Immature natural killer cell (primary cell): ENCODE measurements around the gene ELL3. TPM values are rescaled to one million over a fixed set of nuclear protein-coding genes. Genes with fewer than 3 reads are reported as not detected.
"Not testable (repeated sequence)": the region's sequence is repeated elsewhere in the genome, so short reads cannot be mapped to it uniquely, and the experiment has no call there.

Experiments used
- DNase-seq, 3 donors: peaks; one replicate each; pipeline ENCODE4 v3.0.0; 2022; ENCODE audit warnings: mixed read lengths in 1 of 3
- H3K27ac Mint-ChIP-seq, 6 donors: one replicate each; pipeline ENCODE4 v1.8.0; 2020; ENCODE audit warnings: mixed read lengths in 6 of 6, mild to moderate bottlenecking in 5 of 6, inconsistent platforms in 4 of 6, moderate library complexity in 3 of 6
- H3K27me3 Mint-ChIP-seq, 3 donors: one replicate each; pipeline ENCODE4 v1.8.0; 2020 to 2021; ENCODE audit warnings: low read depth in 3 of 3, mild to moderate bottlenecking in 3 of 3, mixed read lengths in 3 of 3, moderate library complexity in 3 of 3, inconsistent platforms in 1 of 3
- H3K36me3 Mint-ChIP-seq, 3 donors: one replicate each; pipeline ENCODE4 v1.8.0; 2020; ENCODE audit warnings: mixed read lengths in 3 of 3, inconsistent platforms in 2 of 3, mild to moderate bottlenecking in 2 of 3
- H3K4me1 Mint-ChIP-seq, 2 donors: one replicate each; pipeline ENCODE4 v1.8.0; 2020; ENCODE audit warnings: inconsistent platforms in 2 of 2, mild to moderate bottlenecking in 2 of 2, mixed read lengths in 2 of 2, moderate library complexity in 1 of 2
- H3K4me3 Mint-ChIP-seq, 5 donors: one replicate each; pipeline ENCODE4 v1.8.0; 2020; ENCODE audit warnings: mild to moderate bottlenecking in 5 of 5, mixed read lengths in 5 of 5, inconsistent platforms in 3 of 5, moderate library complexity in 3 of 5
- H3K9me3 Mint-ChIP-seq, 6 donors: one replicate each; pipeline ENCODE4 v1.8.0; 2020; ENCODE audit warnings: mild to moderate bottlenecking in 6 of 6, mixed read lengths in 6 of 6, inconsistent platforms in 4 of 6, moderate library complexity in 3 of 6
- polyA plus RNA-seq, 3 donors: library from polyadenylated mRNA; unstranded; fragments of 300-500 nt; fragmentation: Illumina TruSeq; gene quantifications; one replicate each; pipeline ENCODE4 v1.2.3, GENCODE V29; 2021

ELL3 gene
- polyA plus RNA-seq, 3 donors from 2014 or later = 0.78 to 1.4 TPM; not detected in 1

DNA sequence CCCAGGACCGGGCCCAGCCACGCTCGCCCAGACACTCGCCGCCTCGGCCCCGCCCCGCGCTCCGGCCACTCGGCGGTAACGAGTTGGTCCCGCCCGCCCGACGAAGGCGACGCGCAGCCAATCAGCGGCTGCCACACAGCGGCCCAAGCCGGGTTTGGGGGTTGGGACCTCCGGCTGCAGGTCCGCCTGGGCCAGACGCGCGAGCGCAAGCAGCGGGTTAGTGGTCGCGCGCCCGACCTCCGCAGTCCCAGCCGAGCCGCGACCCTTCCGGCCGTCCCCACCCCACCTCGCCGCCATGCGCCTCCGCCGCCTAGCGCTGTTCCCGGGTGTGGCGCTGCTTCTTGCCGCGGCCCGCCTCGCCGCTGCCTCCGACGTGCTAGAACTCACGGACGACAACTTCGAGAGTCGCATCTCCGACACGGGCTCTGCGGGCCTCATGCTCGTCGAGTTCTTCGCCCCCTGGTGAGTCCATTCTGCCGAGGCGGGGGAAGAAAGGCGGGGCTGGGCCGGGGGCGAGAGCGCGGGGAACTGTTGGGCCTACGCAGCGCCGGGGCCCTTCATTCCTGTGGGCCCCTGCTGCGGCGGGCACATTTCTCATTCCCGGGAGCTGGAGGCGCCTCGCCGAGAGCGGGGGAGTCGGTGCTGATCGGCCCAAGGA is 30.4 kb downstream of the ELL3 start, which contains the start of gene PDIA3:
Gene PDIA3 (plus strand): TSS at position 194 of the 658 bp plus-strand sequence. CDS start 102 bp downstream, at position 296.
- not testable (repeated sequence) for H3K36me3 Mint-ChIP-seq
- peak; percentile 92 to 94 (median 94) for DNase-seq

DNA sequence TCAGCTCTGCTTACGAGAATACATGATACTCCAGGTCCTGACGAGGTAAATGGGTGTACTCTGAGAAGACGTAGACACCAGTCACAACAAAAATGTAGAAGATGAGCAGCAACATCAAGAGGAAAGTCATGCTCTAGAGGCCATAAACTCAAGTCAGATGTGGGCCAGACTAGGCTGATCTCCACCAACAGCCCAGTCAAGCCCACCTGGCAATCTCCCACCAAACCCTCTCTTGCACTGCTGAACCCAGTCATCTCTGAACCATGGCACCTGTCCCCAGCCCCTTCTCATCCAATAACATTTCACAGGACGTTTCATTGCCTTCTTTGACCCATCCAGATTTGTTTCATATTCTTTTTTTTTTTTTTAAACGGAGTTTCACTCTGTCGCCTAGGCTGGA is 41.4 kb downstream of the ELL3 start:
- H3K4me3 Mint-ChIP-seq = no peak overlapping the region
- H3K36me3 Mint-ChIP-seq = peaks cover 0 to 4% (median 0%) of the 10 kb centered on the region in 3 donors
- H3K27ac Mint-ChIP-seq = no peak overlapping the region
- no peak for DNase-seq
- H3K27me3 Mint-ChIP-seq = peaks cover 0 to 4% (median 2%) of the 10 kb centered on the region in 3 donors
- H3K9me3 Mint-ChIP-seq = no peaks in the 10 kb centered on the region
- peaks cover 0 to 6% of the 10 kb centered on the region in 2 donors for H3K4me1 Mint-ChIP-seq

More for the DNA sequence above, 30.4 kb downstream of the ELL3 start, which contains the start of gene PDIA3:
- Mint-ChIP-seq H3K4me3 (peak within 1 kb of the TSS; percentile 89 to 98 (median 93)), H3K27me3 (peaks cover 7 to 28% (median 11%) of the 10 kb centered on the region in 3 donors), H3K4me1 (peaks cover 39 to 45% of the 10 kb centered on the region in 2 donors), H3K27ac (peak within 1 kb of the TSS; percentile 90 to 99 (median 98))
- not testable (repeated sequence) for H3K9me3 Mint-ChIP-seq

DNA sequence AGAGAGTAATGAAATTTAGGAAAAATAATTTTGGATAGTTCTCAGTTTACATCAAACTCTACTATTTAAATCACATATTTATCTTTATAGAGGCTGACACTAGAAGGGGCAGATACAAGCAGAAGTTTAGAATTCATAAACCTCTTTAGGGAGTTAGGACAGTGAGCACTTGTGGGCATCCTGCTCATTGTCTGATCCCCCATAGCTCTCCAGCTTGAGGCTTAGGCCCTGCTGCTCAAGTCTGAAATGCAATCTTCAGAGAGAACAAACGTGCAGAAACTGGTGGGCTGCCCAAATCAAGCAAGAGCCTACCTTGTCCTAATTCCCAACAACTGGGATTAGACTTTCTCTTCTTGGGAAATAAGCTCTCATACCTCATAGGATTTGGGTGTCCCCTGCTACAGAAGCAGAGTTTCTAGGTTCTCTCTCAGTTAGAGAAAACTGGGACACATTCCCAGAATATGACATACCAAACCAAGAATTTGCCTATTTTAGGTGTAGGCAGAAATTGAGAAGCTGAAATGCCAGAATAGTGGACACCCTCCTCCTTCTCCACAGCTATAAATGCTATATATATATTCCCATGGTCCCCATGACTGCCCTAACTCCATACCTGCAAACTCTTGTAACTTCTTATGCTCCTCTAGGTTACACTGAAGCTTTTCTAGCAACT is 48.6 kb downstream of the ELL3 start:
- not testable (repeated sequence) for H3K36me3 Mint-ChIP-seq

DNA sequence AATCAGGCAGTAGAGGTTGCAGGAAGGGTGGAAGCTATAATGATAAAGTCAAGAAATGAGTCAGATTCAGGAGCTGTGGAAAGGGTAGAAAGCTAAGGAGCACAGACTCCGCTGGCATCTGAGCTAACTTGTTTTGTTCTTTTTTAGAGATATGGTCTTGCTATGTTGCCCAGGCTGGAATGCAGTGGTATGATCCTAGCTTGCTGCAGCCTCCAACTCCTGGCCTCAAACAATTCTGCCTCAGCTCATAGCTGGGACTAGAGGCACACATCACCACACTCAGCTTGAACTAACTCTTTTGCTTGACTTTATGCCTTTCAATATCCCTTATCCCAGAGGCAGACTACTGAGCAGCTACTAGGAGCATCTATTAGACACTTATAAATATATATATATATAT is 50.5 kb downstream of the ELL3 start:
- H3K4me1 Mint-ChIP-seq, H3K36me3 Mint-ChIP-seq, H3K27ac Mint-ChIP-seq, DNase-seq, H3K4me3 Mint-ChIP-seq, H3K9me3 Mint-ChIP-seq: not testable (repeated sequence)
- H3K27me3 Mint-ChIP-seq = peaks cover 2 to 11% (median 2%) of the 10 kb centered on the region in 3 donors

More for the DNA sequence above, 48.6 kb downstream of the ELL3 start:
- H3K9me3 Mint-ChIP-seq, H3K4me3 Mint-ChIP-seq, H3K27me3 Mint-ChIP-seq, DNase-seq, H3K27ac Mint-ChIP-seq, H3K4me1 Mint-ChIP-seq: not testable (repeated sequence)

DNA sequence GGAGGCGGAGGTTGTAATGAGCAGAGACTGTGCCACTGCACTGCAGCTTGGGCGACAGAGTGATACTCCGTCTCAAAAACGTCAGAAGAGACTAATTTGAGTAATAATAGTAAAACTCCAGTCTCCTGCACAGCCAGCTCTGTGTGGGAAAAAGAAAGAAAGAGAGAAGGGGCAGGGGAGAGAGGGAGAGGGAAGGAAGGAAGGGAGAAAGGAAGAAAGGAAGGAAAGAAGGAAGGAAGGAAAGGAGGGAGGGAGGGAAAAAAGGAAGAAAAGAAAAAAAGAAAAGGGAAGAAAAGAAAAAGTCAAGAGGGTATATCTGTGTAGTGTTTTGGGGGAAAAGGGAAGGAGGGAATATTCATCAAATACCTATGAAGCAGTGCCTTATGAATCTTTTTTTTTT is 53.6 kb downstream of the ELL3 start:
- no peak overlapping the region for H3K27ac Mint-ChIP-seq
- no peak for DNase-seq

More for the DNA sequence above, 53.6 kb downstream of the ELL3 start:
- Mint-ChIP-seq H3K4me1 (no peaks in the 10 kb centered on the region), H3K36me3 (no peaks in the 10 kb centered on the region), H3K4me3 (no peak overlapping the region), H3K27me3 (peaks cover 3 to 9% (median 5%) of the 10 kb centered on the region in 3 donors), H3K9me3 (no peaks in the 10 kb centered on the region)

Other genes starting within 250 kb of the ELL3 start
- gene PPIP5K1, start 186.8 kb downstream of the ELL3 start, polyA plus RNA-seq = 1 to 10 TPM; 4.9 to 7.5 (median 7.1) TPM
- gene CKMT1B, start 182.9 kb downstream of the ELL3 start, polyA plus RNA-seq = not detected
- not detected for gene STRC, start 158.2 kb downstream of the ELL3 start, polyA plus RNA-seq
- gene CATSPER2, start 128.1 kb downstream of the ELL3 start, polyA plus RNA-seq = under 1 TPM in 2 of 3 donors, not detected in 1; 0.34 to 0.80 TPM
- not detected for gene CKMT1A, start 83.1 kb downstream of the ELL3 start, polyA plus RNA-seq
- gene PDIA3, start 30.5 kb downstream of the ELL3 start, polyA plus RNA-seq = 100 to 1,000 TPM; 394 to 690 (median 654) TPM
- 1,000 to 10,000 TPM; 1,924 to 3,752 (median 2,420) TPM for gene SERF2, start 15.4 kb upstream of the ELL3 start, polyA plus RNA-seq
- 1 to 10 TPM in 2 of 3 donors, under 1 TPM in 1; 0.72 to 3.4 (median 1.3) TPM for gene SERINC4, start 23.3 kb upstream of the ELL3 start, polyA plus RNA-seq
- 10 to 100 TPM in 2 of 3 donors, 1 to 10 TPM in 1; 4.1 to 20.3 (median 10.0) TPM for gene HYPK, start 23.6 kb upstream of the ELL3 start, polyA plus RNA-seq
- gene MFAP1, start 47.7 kb upstream of the ELL3 start, polyA plus RNA-seq = 10 to 100 TPM in 2 of 3 donors, 1 to 10 TPM in 1; 6.7 to 21.3 (median 10.4) TPM
- gene WDR76, start 50.0 kb upstream of the ELL3 start, polyA plus RNA-seq = 1 to 10 TPM; 8.3 to 8.9 (median 8.6) TPM